OCI-LY3 (cell line): Measurements from ENCODE around the gene DNAJC17.

Source experiments
- H2AFZ ChIP-seq: fragments of 200-600, 300-600 bp; shearing (Covaris generic); 2 replicates; pipeline ENCODE4 v1.6.0; 2014; ENCODE audit warnings: antibody characterized with exemption, low read depth, low read length
- H3K27ac ChIP-seq: fragments of 200-600, 300-600 bp; sonication (generic); 2 replicates; pipeline ENCODE4 v1.5.1; 2014; ENCODE audit warnings: mild to moderate bottlenecking, low read length, moderate library complexity, mixed read lengths
- H3K27me3 ChIP-seq: fragments of 200-600, 300-600 bp; sonication (generic); 2 replicates; pipeline ENCODE4 v1.6.1; 2014; ENCODE audit warnings: low read depth, low read length, mixed read lengths
- H3K36me3 ChIP-seq: fragments of 200-600, 300-600 bp; sonication (generic); replicated peaks from 2 replicates; pipeline ENCODE3; 2014; ENCODE audit warnings: low read depth, low read length, mixed read lengths
- H3K4me1 ChIP-seq: fragments of 300-600, 200-600 bp; sonication (generic); 2 replicates; pipeline ENCODE4 v1.6.1; 2014; ENCODE audit warnings: low read length, mixed read lengths
- H3K4me2 ChIP-seq: fragments of 200-600, 300-600 bp; sonication (generic); 2 replicates; pipeline ENCODE4 v1.6.1; 2014; ENCODE audit warnings: low read length, mixed read lengths
- H3K4me3 ChIP-seq: fragments of 300-600, 200-600 bp; sonication (generic); 2 replicates; pipeline ENCODE4 v1.5.1; 2014; ENCODE audit warnings: antibody characterized with exemption, mild to moderate bottlenecking, low read length, moderate library complexity
- H3K79me2 ChIP-seq: fragments of 300-600, 200-600 bp; shearing (Covaris generic); 2 replicates; pipeline ENCODE4 v1.6.1; 2014; ENCODE audit warnings: mild to moderate bottlenecking, low read length, mixed read lengths
- H3K9ac ChIP-seq: fragments of 300-600, 200-600 bp; shearing (Covaris generic); 2 replicates; pipeline ENCODE4 v1.6.0; 2014; ENCODE audit warnings: mild to moderate bottlenecking, low read length, moderate library complexity
- H3K9me3 ChIP-seq: fragments of 200-600, 300-600 bp; shearing (Covaris generic); 2 replicates; pipeline ENCODE4 v1.6.1; 2014; ENCODE audit warnings: low read length, mixed read lengths; ENCODE audit not compliant: insufficient read depth
- H4K20me1 ChIP-seq: fragments of 200-600, 300-600 bp; sonication (generic); 2 replicates; pipeline ENCODE4 v1.6.1; 2016; ENCODE audit warnings: low read length, mixed read lengths; ENCODE audit not compliant: insufficient read depth
- EZH2phosphoT487 ChIP-seq: fragments of 200-600 bp; shearing (Covaris generic); IDR thresholded peaks from 2 replicates; pipeline ENCODE4 v1.6.1; 2018; ENCODE audit warnings: antibody characterized with exemption, mixed run types, low read depth
- TF ChIP-seq, protein P1 (sequence below): fragments of 200-600, 300-600 bp; sonication (generic); IDR thresholded peaks from 2 replicates; pipeline ENCODE4 v1.5.1; 2014; ENCODE audit warnings: antibody characterized with exemption, low read length, low read depth

The DNAJC17 gene

DNA sequence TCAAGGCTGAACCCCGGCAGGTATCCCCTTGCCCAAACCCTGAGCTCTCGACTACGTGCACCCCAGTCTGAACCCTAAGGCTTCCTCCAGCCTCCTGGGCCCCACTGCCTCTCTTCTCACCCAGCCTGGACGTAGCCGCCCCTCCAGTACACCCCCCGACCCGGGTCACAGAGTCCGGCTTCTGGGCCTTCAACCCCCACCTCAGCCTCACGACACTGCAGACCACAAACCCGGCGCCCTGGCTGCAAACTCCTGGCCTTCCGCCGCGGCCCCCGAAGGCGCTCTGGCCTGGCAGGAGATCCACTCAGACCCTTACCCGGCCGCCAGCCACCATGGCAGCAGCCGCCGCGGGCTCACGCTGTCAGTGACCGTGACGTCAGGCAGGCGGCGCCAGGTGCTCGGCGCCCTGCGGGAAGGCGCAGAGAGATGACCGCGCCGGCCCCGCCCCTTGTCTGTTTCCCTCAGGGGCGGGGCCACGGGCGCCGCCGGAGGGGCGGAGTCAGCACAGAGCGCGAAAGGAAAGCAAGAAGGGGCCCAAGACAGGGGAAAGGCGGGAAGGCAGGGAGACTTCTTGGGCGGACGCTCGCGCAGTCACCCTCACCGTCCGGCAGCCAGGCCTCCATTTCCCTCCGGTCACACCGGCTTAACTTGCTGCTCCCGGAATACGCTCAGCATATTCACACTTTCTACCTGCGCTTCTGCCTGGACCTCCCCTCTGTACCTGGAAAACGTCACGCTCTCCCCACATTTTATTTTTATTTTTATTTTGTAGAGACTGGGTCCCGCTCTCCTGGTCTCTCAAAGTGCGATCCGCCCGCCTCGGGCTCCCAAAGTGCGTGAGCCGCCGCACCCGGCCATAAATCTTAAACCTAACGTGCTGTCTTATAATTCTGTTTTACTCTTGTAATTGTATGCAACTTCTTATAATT, 52.1 kb downstream of the DNAJC17 start, which contains the start of gene RMDN3:
RMDN3 (minus strand) TSS at position 372 of the 929 bp plus-strand sequence. CDS start 471 bp downstream, outside the sequence.
- H3K4me3 ChIP-seq, result peak within 1 kb of the TSS; percentile 96
- no peaks in the 10 kb centered on the region for H4K20me1 ChIP-seq
- peaks cover 14% of the 10 kb centered on the region for H3K4me1 ChIP-seq
- no peaks in the 10 kb centered on the region for H3K9me3 ChIP-seq
- peak within 1 kb of the TSS; percentile 88 for H3K4me2 ChIP-seq
- peaks cover 23% of the 10 kb centered on the region for H3K36me3 ChIP-seq
- H3K79me2 ChIP-seq, result peaks cover 37% of the 10 kb centered on the region
- no peaks in the 10 kb centered on the region for H3K27me3 ChIP-seq
- peak within 1 kb of the TSS; percentile 67 for H3K27ac ChIP-seq
- H2AFZ ChIP-seq, result peak within 1 kb of the TSS; percentile 81; the same call in 1 of the 2 replicates
- no peak for TF ChIP-seq EZH2phosphoT487
- TF ChIP-seq, protein P1, sequence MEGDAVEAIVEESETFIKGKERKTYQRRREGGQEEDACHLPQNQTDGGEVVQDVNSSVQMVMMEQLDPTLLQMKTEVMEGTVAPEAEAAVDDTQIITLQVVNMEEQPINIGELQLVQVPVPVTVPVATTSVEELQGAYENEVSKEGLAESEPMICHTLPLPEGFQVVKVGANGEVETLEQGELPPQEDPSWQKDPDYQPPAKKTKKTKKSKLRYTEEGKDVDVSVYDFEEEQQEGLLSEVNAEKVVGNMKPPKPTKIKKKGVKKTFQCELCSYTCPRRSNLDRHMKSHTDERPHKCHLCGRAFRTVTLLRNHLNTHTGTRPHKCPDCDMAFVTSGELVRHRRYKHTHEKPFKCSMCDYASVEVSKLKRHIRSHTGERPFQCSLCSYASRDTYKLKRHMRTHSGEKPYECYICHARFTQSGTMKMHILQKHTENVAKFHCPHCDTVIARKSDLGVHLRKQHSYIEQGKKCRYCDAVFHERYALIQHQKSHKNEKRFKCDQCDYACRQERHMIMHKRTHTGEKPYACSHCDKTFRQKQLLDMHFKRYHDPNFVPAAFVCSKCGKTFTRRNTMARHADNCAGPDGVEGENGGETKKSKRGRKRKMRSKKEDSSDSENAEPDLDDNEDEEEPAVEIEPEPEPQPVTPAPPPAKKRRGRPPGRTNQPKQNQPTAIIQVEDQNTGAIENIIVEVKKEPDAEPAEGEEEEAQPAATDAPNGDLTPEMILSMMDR, result no peak
- H3K9ac ChIP-seq, result peak within 1 kb of the TSS; percentile 92

DNA sequence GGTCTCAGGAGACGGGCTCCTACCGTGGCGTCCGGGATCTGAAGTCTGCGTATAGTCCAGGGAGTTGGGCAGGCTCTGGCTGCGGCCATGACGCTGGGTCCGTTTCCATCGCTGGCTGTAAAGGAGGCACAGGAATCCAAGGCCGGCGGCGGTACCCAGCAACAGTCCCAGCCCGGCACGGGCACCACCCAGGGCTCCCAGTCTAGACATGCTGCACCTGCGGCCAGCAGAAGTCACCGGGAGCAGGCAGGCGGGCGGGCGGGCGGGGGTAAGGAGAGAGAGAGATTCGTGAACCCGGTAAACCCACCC, 52.7 kb downstream of the DNAJC17 start:
- Histone ChIP-seq H3K9ac (peak overlapping the region; percentile 78), H3K27me3 (no peaks in the 10 kb centered on the region), H3K79me2 (peaks cover 37% of the 10 kb centered on the region), H4K20me1 (no peaks in the 10 kb centered on the region), H3K4me1 (peaks cover 12% of the 10 kb centered on the region; the same call in 1 of the 2 replicates), H2AFZ (no peak overlapping the region), H3K27ac (no peak overlapping the region), H3K36me3 (peaks cover 25% of the 10 kb centered on the region), H3K9me3 (no peaks in the 10 kb centered on the region), H3K4me3 (peak overlapping the region; percentile 96), H3K4me2 (peak overlapping the region; percentile 88)
- TF ChIP-seq, protein P1, result no peak
- TF ChIP-seq EZH2phosphoT487, result no peak

DNA sequence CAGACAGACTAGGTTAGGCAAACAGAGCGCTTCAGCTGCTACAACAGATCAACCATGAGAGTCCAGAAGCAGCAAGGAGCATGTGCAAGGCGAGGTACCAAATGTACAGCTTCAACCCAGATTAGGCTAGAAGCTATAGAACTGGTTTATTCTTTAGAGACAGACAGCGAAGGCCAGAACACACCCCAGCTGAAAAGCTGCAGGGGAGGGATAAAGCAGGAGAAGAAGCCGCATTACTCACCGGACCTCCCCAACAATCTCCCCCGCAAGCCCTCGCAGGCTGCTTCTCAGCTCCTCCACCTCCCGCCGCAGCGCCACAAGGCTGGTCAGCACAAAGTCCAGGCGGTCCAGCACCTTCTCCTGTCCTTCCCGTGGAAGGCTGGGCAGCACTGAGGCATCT, 55.5 kb downstream of the DNAJC17 start:
- H2AFZ ChIP-seq, result no peak overlapping the region
- no peak overlapping the region for H3K27ac ChIP-seq
- no peaks in the 10 kb centered on the region for H3K27me3 ChIP-seq
- no peak overlapping the region for H3K4me2 ChIP-seq
- H3K79me2 ChIP-seq, result peaks cover 37% of the 10 kb centered on the region
- H3K4me3 ChIP-seq, result no peak overlapping the region
- peaks cover 34% of the 10 kb centered on the region for H3K36me3 ChIP-seq
- no peaks in the 10 kb centered on the region for H3K9me3 ChIP-seq
- TF ChIP-seq, protein P1, result no peak
- no peak for TF ChIP-seq EZH2phosphoT487
- no peaks in the 10 kb centered on the region for H4K20me1 ChIP-seq
- H3K9ac ChIP-seq, result no peak overlapping the region
- peaks cover 17% of the 10 kb centered on the region; the same call in 1 of the 2 replicates for H3K4me1 ChIP-seq

DNA sequence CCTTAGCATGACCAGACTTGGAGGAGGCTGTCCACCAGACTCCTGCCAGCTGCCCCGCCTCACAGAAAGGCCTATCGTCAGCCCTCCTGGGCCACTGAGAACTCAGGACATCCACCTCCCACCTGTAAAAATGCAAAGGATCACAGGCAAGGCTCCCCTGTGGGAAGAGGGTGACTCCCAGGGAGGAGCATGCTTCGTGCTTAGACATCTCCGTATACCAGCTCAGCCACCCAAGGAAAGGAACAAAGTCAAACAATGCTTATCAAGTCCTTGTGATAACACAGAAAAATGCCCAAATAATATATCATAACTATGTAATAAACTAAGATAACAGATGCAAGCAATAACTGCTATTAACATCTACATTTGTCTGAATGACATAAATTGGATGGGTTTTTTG, 56.4 kb downstream of the DNAJC17 start:
- Histone ChIP-seq H3K4me1 (peaks cover 23% of the 10 kb centered on the region), H3K9ac (no peak overlapping the region), H3K27me3 (no peaks in the 10 kb centered on the region), H4K20me1 (no peaks in the 10 kb centered on the region), H3K4me2 (no peak overlapping the region), H3K36me3 (peaks cover 34% of the 10 kb centered on the region), H3K79me2 (peaks cover 37% of the 10 kb centered on the region), H2AFZ (no peak overlapping the region), H3K4me3 (no peak overlapping the region), H3K27ac (no peak overlapping the region), H3K9me3 (no peaks in the 10 kb centered on the region)
- no peak for TF ChIP-seq EZH2phosphoT487
